Stimulated activated CD4-positive, alpha-beta T cell treated with anti-CD3 and anti-CD28 coated beads, TNF-alpha, amount 100 ng/mL, for 1 hour (primary cell): Measurements from ENCODE around the gene FBXW2.

Experiments used
- DNase-seq, 3 donors: peaks; one replicate each; pipeline ENCODE4 v3.0.0-alpha.2; 2020; ENCODE audit warnings: low read depth in 3 of 3, low spot score in 1 of 3

Gene FBXW2

GRCh38 chr9:120780367-120780766 lies 12.8 kb downstream of the FBXW2 start:
- DNase-seq: no peak

GRCh38 chr9:120779227-120779626 lies 14.0 kb downstream of the FBXW2 start:
- DNase-seq: no peak

GRCh38 chr9:120778758-120779157 lies 14.5 kb downstream of the FBXW2 start:
- DNase-seq: no peak

DNA sequence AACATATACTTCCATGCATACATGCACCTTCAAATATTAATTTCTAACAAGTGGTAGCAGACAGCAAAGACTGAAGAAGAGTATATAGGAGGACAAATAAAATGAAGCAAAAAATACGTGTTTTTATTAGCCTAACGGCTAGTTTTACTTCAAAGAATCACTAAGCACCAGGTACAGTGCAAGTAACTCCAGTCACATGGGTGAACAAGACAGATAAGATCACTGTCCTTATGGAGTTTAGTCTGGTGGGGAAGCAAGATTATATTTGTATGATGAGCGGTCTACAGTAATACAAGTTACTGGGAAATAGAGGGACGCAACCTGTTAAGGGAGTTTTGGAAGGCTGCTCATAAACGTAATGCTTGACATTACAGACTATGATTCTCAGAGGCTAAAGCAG lies 16.0 kb downstream of the FBXW2 start:
- DNase-seq: no peak

- DNase-seq: no peak
Measured at GRCh38 chr9:120776788-120777187, 16.4 kb downstream of the FBXW2 start.

DNA sequence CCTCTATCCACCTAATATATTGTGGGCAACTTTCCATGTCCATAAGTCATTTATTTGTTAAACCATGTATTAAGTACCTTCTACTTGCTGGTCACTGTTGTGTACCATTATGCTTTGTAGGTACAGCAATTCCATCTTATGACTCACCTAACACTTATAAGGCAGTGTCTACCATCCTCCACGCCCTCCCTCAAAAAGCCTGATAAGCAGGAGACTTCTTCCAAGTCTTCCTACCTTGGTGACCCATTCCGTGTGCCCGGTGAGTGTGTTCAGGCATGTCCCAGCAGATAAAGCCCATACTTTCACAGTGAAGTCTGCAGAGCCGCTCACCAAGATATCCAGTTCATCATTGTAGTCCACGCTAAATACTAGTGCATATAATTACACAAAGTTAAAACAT lies 17.4 kb downstream of the FBXW2 start:
- no peak for DNase-seq

- DNase-seq: no peak
Measured at GRCh38 chr9:120774719-120775118, 18.5 kb downstream of the FBXW2 start.

GRCh38 chr9:120773256-120773655 lies 20.0 kb downstream of the FBXW2 start:
- DNase-seq: no peak

DNA sequence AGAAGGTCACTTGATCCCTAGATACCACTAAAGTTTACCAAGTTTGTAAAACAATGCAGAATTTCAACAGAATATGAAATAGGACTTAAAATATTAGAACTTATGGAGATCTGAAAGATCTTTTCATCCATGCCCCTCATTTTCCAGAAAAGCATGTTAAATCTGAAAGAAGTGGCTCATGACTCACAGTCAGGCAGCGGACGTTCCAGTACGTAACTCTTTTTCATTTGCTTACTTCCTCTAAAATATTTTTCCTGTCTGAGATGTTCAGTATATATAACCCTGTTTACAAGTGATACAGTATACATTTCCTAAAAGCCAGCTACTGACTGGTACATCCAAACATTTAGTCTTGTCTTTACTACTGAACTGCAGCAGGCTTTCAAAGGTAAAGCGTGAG lies 22.3 kb downstream of the FBXW2 start:
- DNase-seq: no peak

DNA sequence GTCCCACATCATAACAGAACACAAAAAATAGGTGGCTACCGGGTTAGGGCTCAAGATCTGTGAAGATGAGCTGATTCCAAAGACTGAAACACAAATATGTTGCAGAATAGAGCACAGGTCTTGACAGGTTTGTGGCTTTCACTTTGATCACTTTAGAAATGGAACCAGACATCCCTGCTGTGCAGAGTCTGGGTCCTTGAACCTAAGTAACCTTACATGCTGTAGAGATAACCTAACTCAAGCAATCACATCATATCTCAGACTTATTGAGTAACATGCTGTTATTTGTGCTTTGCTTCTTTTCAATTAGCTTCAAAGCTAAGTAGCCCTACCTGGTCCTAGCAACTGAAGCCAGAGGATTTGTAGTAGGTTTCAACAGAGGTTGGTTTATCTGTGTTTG lies 24.3 kb downstream of the FBXW2 start:
- no peak for DNase-seq

GRCh38 chr9:120768247-120768646 lies 25.0 kb downstream of the FBXW2 start:
- no peak for DNase-seq

- no peak for DNase-seq
Measured at GRCh38 chr9:120767451-120767850, 25.8 kb downstream of the FBXW2 start.

DNA sequence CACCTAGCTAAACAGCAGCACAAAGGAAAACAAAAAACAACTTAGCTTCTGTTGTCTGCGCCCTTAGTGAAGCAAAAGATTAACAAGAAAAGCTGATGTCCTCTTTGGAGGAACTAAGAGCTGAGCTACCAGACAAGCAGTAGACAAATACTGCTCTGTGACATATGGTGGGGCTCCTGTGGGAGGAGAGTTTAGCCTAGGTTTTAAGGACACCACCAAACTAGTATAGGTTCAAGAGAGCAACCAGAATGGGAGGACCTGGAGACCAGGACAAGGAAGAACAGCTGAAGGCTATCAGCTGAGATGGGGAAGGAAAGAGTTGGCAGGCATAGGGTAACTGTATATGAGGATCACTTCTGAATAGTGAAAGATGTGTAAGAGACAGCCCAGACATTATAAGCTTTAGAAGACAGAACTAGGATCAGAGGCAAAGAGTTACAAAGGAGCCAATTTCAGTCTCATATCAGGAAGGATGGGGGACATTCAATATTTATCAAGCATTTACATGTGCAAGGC lies 27.2 kb downstream of the FBXW2 start:
- no peak for DNase-seq

DNA sequence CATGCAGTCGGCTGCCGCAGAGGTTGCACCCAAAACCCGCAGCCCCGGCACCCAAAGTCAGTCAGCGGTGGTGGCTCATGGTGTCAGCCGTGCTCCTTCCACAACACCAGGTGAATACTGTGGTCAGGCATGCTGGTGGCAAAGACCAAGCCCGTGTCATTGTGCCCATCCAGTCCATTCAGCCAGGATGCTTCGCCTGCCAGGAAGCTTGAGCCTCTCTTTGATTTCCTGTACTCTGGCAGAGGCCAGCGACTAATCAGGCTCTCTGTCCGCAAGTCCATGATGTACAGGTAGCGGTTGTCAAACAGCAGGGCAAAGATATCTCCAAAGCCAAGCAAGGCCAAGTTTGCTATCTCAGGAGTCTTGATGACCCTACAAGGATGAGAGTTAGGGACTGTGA lies 28.7 kb downstream of the FBXW2 start:
- no peak for DNase-seq

GRCh38 chr9:120761006-120761405 lies 32.2 kb downstream of the FBXW2 start:
- DNase-seq: no peak

DNA sequence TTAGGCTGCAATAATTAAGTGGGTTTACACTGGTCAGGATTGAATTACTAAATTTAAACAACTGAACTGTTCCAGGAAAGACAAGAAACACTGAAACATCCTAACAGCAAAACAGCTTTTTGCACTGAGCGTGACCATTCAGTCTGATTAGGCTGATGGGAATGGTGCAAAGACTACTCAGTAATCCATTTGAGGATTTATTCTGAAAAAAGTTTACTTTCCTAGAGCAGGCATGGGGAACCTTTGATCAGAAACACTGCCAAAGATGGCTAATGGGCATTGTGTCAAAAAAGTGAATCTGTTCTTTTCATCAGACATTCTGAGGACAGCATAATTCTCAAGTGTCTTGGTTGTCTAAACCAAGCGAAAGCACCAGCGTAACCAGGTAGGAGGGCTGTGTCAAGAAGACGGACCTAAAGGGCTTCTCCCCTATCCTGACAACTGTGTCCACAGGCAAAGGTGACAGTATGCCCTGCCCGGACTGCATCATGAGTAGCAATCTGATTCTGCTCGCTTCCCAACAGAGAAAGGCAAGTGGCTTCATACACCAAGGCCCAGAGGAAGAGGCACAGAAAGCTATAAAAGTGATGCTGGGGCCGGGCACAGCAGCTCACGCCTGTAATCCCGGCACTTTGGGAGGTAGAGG lies 33.3 kb downstream of the FBXW2 start:
- no peak for DNase-seq

- DNase-seq: no peak
Measured at GRCh38 chr9:120758544-120758943, 34.7 kb downstream of the FBXW2 start.

GRCh38 chr9:120757026-120757913 lies 35.9 kb downstream of the FBXW2 start:
- DNase-seq: no peak

GRCh38 chr9:120756531-120756930 lies 36.7 kb downstream of the FBXW2 start:
- DNase-seq: no peak

- DNase-seq: peak; percentile 31 to 54 (median 35)
Measured at GRCh38 chr9:120755810-120756434, 37.3 kb downstream of the FBXW2 start.

DNA sequence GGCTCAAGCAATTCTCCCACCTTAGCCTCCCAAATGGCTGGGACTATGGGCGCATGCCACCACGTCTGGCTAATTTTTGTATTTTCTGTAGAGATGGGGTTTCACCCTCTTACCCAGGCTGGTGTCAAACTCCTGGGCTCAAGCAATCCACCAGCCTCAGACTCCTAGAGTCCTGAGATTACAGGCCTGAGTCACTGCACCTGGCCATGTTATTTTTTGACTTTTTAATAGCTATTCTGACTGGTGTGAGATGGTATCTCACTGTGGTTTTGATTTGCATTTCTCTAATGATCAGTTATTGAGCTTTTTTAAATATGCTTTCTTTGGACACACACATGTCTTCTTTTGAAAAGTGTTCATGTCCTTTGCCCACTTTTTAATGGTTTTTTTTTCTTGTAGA lies 38.2 kb downstream of the FBXW2 start:
- DNase-seq: no peak

DNA sequence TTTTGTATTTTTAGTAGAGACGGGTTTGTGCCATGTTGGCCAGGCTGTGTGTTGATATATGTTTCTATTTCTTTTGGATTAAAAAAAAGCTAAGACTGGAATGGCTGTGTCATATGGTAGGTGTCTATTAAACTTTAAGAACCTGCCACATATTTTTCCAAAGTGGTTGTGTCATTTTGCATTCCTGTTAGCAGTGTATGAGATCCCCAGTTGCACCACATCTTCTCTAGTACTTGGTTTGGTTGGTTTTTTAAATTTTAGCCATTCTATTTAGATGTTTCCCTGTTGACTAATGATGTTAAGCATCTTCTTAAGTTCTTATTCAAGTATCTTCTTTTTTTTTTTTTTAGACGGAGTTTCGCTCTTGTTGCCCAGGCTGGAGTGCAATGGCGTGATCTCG lies 42.8 kb downstream of the FBXW2 start:
- DNase-seq: no peak
